ENCODE results near the gene IL17RA.

IL17RA gene

DNA sequence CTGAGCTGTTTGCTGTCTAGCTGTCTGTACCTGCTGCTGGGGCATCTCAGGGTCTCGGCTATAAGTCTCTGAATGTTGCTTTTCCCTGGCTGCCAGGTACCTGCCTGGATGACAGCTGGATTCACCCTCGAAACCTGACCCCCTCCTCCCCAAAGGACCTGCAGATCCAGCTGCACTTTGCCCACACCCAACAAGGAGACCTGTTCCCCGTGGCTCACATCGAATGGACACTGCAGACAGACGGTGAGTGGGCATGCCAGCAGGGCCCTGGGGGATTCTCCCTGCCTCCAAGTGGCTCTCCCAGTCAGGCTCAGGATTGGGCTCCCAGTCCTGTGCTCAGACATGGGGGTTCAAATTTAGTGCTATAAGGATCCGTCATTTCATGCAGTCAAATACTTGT lies 12.9 kb downstream of the IL17RA start:
- Histone ChIP-seq H3K4me1 (ENCODE audit: control insufficient read depth, insufficient read depth, low read length) (no peaks in the 10 kb centered on the region), H3K9me3 (ENCODE audit: control insufficient read depth, insufficient read depth, low read depth, low read length) (no peaks in the 10 kb centered on the region), H3K4me3 (ENCODE audit: low read depth, low read length) (no peak overlapping the region), H3K27ac (ENCODE audit: extremely low read depth, low read depth, low read length) (no peak overlapping the region), H3K36me3 (ENCODE audit: control insufficient read depth in 2 of 2, insufficient read depth in 1 of 2, low read length in 2 of 2) (peaks cover 5 to 52% of the 10 kb centered on the region in 2 experiments)
- POLR2A ChIA-PET, result no interaction called here
- TF ChIP-seq ZNF555 (tag by site-specific recombination; conservative IDR thresholded peaks at IDR 0.05) (no peak), ZNF521 (tag by site-specific recombination; IDR thresholded peaks at IDR 0.05) (no peak), SP3 (tag by site-specific recombination; IDR thresholded peaks at IDR 0.05) (no peak), ZNF777 (tag by site-specific recombination; IDR thresholded peaks at IDR 0.05; ENCODE audit: borderline replicate concordance) (no peak), MZF1 (tag by site-specific recombination; IDR thresholded peaks at IDR 0.05; ENCODE audit: borderline replicate concordance) (no peak), ZNF221 (tag by site-specific recombination; IDR thresholded peaks at IDR 0.05; ENCODE audit: borderline replicate concordance) (no peak), ZNF16 (tag by site-specific recombination; IDR thresholded peaks at IDR 0.05; ENCODE audit: low read depth) (no peak), YY2 (tag by site-specific recombination; IDR thresholded peaks at IDR 0.05) (no peak), TCF7L2 (IDR thresholded peaks at IDR 0.05; ENCODE audit: borderline replicate concordance, low read depth, low read length) (no peak)
- TF ChIP-seq, protein P1, sequence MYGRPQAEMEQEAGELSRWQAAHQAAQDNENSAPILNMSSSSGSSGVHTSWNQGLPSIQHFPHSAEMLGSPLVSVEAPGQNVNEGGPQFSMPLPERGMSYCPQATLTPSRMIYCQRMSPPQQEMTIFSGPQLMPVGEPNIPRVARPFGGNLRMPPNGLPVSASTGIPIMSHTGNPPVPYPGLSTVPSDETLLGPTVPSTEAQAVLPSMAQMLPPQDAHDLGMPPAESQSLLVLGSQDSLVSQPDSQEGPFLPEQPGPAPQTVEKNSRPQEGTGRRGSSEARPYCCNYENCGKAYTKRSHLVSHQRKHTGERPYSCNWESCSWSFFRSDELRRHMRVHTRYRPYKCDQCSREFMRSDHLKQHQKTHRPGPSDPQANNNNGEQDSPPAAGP (tag by site-specific recombination; IDR thresholded peaks at IDR 0.05), result no peak
- CTCF ChIA-PET, result interaction anchor here (0.7 to 1.5 kb wide), 2 partner anchors 20 to 1061 kb away, joined by 3 to 4 read pairs; no protein-coding TSS in a partner anchor

DNA sequence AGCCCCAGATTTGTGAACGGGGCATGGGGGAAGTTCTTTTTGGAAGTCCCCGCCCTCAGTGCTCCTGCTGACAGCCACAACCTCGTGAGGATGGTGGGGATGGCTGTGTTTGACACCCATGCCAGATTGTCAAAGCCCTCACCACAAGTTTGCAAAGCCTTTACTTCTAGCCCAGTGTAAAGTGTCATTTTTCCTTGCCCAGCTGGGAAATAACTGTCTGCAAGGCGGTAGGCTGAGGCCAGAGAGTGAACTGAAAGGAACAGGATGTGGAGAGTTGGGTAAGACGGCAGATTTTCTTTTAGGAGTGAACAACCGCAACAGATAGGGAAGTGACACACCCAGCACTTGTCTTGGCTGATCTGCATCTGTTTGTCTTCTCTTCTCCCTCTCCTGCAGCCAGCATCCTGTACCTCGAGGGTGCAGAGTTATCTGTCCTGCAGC lies 13.6 kb downstream of the IL17RA start:
- peaks cover 5 to 59% of the 10 kb centered on the region in 2 experiments for H3K36me3 ChIP-seq (ENCODE audit: control insufficient read depth in 2 of 2, insufficient read depth in 1 of 2, low read length in 2 of 2)
- CTCF ChIA-PET, result interaction anchor here (0.7 to 1.5 kb wide), 2 partner anchors 139 to 403 kb away, joined by 3 to 5 read pairs; no protein-coding TSS in a partner anchor
- TF ChIP-seq, protein P2, sequence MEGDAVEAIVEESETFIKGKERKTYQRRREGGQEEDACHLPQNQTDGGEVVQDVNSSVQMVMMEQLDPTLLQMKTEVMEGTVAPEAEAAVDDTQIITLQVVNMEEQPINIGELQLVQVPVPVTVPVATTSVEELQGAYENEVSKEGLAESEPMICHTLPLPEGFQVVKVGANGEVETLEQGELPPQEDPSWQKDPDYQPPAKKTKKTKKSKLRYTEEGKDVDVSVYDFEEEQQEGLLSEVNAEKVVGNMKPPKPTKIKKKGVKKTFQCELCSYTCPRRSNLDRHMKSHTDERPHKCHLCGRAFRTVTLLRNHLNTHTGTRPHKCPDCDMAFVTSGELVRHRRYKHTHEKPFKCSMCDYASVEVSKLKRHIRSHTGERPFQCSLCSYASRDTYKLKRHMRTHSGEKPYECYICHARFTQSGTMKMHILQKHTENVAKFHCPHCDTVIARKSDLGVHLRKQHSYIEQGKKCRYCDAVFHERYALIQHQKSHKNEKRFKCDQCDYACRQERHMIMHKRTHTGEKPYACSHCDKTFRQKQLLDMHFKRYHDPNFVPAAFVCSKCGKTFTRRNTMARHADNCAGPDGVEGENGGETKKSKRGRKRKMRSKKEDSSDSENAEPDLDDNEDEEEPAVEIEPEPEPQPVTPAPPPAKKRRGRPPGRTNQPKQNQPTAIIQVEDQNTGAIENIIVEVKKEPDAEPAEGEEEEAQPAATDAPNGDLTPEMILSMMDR (tag by site-specific recombination; IDR thresholded peaks at IDR 0.05), result no peak
- TF ChIP-seq HOXC10 (CRISPR knock-in tag; IDR thresholded peaks at IDR 0.05), result no peak
- TF ChIP-seq ZBTB21 (tag by site-specific recombination; IDR thresholded peaks at IDR 0.05), result no peak
- no peak for TF ChIP-seq KLF10 (tag by site-specific recombination; IDR thresholded peaks at IDR 0.05)
- TF ChIP-seq, protein P3, sequence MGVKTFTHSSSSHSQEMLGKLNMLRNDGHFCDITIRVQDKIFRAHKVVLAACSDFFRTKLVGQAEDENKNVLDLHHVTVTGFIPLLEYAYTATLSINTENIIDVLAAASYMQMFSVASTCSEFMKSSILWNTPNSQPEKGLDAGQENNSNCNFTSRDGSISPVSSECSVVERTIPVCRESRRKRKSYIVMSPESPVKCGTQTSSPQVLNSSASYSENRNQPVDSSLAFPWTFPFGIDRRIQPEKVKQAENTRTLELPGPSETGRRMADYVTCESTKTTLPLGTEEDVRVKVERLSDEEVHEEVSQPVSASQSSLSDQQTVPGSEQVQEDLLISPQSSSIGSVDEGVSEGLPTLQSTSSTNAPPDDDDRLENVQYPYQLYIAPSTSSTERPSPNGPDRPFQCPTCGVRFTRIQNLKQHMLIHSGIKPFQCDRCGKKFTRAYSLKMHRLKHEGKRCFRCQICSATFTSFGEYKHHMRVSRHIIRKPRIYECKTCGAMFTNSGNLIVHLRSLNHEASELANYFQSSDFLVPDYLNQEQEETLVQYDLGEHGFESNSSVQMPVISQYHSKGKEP (tag by site-specific recombination; IDR thresholded peaks at IDR 0.05), result no peak
- no peak for TF ChIP-seq ZNF658 (tag by site-specific recombination; IDR thresholded peaks at IDR 0.05)
- TF ChIP-seq, protein P4, sequence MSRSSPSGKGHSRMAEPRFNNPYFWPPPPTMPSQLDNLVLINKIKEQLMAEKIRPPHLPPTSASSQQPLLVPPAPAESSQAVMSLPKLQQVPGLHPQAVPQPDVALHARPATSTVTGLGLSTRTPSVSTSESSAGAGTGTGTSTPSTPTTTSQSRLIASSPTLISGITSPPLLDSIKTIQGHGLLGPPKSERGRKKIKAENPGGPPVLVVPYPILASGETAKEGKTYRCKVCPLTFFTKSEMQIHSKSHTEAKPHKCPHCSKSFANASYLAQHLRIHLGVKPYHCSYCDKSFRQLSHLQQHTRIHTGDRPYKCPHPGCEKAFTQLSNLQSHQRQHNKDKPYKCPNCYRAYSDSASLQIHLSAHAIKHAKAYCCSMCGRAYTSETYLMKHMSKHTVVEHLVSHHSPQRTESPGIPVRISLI (tag by site-specific recombination; IDR thresholded peaks at IDR 0.05), result no peak
- TF ChIP-seq ZNF184 (tag by site-specific recombination; IDR thresholded peaks at IDR 0.05), result no peak
- no peak for TF ChIP-seq ZSCAN30 (tag by site-specific recombination; IDR thresholded peaks at IDR 0.05)
- TF ChIP-seq ZNF423 (tag by site-specific recombination; IDR thresholded peaks at IDR 0.05), result no peak
- TF ChIP-seq EGR2 (tag by site-specific recombination; IDR thresholded peaks at IDR 0.05; ENCODE audit: low read depth), result no peak
- TF ChIP-seq, protein P5, sequence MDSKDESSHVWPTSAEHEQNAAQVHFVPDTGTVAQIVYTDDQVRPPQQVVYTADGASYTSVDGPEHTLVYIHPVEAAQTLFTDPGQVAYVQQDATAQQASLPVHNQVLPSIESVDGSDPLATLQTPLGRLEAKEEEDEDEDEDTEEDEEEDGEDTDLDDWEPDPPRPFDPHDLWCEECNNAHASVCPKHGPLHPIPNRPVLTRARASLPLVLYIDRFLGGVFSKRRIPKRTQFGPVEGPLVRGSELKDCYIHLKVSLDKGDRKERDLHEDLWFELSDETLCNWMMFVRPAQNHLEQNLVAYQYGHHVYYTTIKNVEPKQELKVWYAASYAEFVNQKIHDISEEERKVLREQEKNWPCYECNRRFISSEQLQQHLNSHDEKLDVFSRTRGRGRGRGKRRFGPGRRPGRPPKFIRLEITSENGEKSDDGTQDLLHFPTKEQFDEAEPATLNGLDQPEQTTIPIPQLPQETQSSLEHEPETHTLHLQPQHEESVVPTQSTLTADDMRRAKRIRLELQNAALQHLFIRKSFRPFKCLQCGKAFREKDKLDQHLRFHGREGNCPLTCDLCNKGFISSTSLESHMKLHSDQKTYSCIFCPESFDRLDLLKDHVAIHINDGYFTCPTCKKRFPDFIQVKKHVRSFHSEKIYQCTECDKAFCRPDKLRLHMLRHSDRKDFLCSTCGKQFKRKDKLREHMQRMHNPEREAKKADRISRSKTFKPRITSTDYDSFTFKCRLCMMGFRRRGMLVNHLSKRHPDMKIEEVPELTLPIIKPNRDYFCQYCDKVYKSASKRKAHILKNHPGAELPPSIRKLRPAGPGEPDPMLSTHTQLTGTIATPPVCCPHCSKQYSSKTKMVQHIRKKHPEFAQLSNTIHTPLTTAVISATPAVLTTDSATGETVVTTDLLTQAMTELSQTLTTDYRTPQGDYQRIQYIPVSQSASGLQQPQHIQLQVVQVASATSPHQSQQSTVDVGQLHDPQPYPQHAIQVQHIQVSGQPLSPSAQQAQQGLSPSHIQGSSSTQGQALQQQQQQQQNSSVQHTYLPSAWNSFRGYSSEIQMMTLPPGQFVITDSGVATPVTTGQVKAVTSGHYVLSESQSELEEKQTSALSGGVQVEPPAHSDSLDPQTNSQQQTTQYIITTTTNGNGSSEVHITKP (tag by site-specific recombination; IDR thresholded peaks at IDR 0.05), result no peak
- no peak for TF ChIP-seq ZFP37 (tag by site-specific recombination; IDR thresholded peaks at IDR 0.05)
- TF ChIP-seq, protein P6, sequence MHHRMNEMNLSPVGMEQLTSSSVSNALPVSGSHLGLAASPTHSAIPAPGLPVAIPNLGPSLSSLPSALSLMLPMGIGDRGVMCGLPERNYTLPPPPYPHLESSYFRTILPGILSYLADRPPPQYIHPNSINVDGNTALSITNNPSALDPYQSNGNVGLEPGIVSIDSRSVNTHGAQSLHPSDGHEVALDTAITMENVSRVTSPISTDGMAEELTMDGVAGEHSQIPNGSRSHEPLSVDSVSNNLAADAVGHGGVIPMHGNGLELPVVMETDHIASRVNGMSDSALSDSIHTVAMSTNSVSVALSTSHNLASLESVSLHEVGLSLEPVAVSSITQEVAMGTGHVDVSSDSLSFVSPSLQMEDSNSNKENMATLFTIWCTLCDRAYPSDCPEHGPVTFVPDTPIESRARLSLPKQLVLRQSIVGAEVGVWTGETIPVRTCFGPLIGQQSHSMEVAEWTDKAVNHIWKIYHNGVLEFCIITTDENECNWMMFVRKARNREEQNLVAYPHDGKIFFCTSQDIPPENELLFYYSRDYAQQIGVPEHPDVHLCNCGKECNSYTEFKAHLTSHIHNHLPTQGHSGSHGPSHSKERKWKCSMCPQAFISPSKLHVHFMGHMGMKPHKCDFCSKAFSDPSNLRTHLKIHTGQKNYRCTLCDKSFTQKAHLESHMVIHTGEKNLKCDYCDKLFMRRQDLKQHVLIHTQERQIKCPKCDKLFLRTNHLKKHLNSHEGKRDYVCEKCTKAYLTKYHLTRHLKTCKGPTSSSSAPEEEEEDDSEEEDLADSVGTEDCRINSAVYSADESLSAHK (tag by site-specific recombination; IDR thresholded peaks at IDR 0.05), result no peak
- TF ChIP-seq ZNF792 (tag by site-specific recombination; IDR thresholded peaks at IDR 0.05), result no peak

More for the DNA sequence above, 13.6 kb downstream of the IL17RA start:
- Histone ChIP-seq H3K4me3 (ENCODE audit: low read depth, low read length) (no peak overlapping the region), H3K9me3 (ENCODE audit: control insufficient read depth, insufficient read depth, low read depth, low read length) (no peaks in the 10 kb centered on the region), H3K4me1 (ENCODE audit: control insufficient read depth, insufficient read depth, low read length) (no peaks in the 10 kb centered on the region), H3K27ac (ENCODE audit: extremely low read depth, low read depth, low read length) (no peak overlapping the region)
- POLR2A ChIA-PET, result no interaction called here
